ENCODE measurements around the gene MICA.
"Not testable (repeated sequence)": the region's sequence is repeated elsewhere in the genome, so short reads cannot be mapped to it uniquely, and the experiment has no call there.

MICA gene

GRCh38 chr6:31453259-31453658, 49.9 kb downstream of the MICA start:
- no peak for DNase-seq

GRCh38 chr6:31459864-31460263, 56.5 kb downstream of the MICA start:
- DNase-seq = not testable (repeated sequence)

GRCh38 chr6:31460361-31461025, 57.1 kb downstream of the MICA start:
- no peak for DNase-seq

- peak in 1 of 58 donors; percentile 44 for DNase-seq
These were observed 58.9 kb downstream of the MICA start for GRCh38 chr6:31462026-31462963.

GRCh38 chr6:31462964-31463870, 59.8 kb downstream of the MICA start:
- DNase-seq = peak in 56 of 58 donors; percentile 6 to 86 (median 58)

- no peak for DNase-seq
These were observed 61.1 kb downstream of the MICA start for GRCh38 chr6:31464252-31465184.

All from anterior cingulate cortex (tissue), 58 donors.